Liver (tissue), 9 donors: ENCODE results near the gene CDK15. TPM values are rescaled to one million over a fixed set of nuclear protein-coding genes. Genes with fewer than 3 reads are reported as not detected.

Experiments used
- DNase-seq: peaks from one replicate; pipeline ENCODE4 v3.0.0-alpha.2; 2017; ENCODE audit warnings: low spot score
- H3K27ac ChIP-seq, 2 donors: one replicate each; pipeline ENCODE4 v1.7.0; 2013; ENCODE audit warnings: inconsistent platforms in 2 of 2, low read length in 2 of 2, control low read depth in 1 of 2, low read depth in 1 of 2, mild to moderate bottlenecking in 1 of 2
- H3K27me3 ChIP-seq, 4 donors: one replicate each; pipeline versions ENCODE4 v1.6.1 to v1.7.0; 2013; ENCODE audit warnings: low read length in 3 of 4, inconsistent platforms in 1 of 4, mild to moderate bottlenecking in 1 of 4, moderate library complexity in 1 of 4; ENCODE audit not compliant: control insufficient read depth in 4 of 4, insufficient read depth in 4 of 4
- H3K36me3 ChIP-seq, 4 donors: one replicate each; pipeline versions ENCODE4 v1.6.1 to v1.7.0; 2013; ENCODE audit warnings: low read length in 3 of 4, mild to moderate bottlenecking in 3 of 4, low read depth in 1 of 4, moderate library complexity in 1 of 4; ENCODE audit not compliant: control insufficient read depth in 4 of 4, insufficient read depth in 3 of 4
- H3K4me1 ChIP-seq, 4 donors: one replicate each; pipeline versions ENCODE4 v1.6.1 to v1.7.0; 2013; ENCODE audit warnings: low read length in 3 of 4, mild to moderate bottlenecking in 3 of 4, moderate library complexity in 1 of 4; ENCODE audit not compliant: control insufficient read depth in 4 of 4, insufficient read depth in 4 of 4
- H3K4me3 ChIP-seq, 3 donors: one replicate each; pipeline versions ENCODE4 v1.6.1 to v1.7.0; 2013; ENCODE audit warnings: low read length in 3 of 3, control low read depth in 1 of 3, low read depth in 1 of 3, mild to moderate bottlenecking in 1 of 3
- H3K9ac ChIP-seq, 2 donors: one replicate each; pipeline ENCODE4 v1.7.0; 2013; ENCODE audit warnings: low read length in 2 of 2, mild to moderate bottlenecking in 2 of 2, moderate library complexity in 2 of 2, control low read depth in 1 of 2, low read depth in 1 of 2
- H3K9me3 ChIP-seq, 4 donors: one replicate each; pipeline versions ENCODE4 v1.6.1 to v1.7.0; 2013; ENCODE audit warnings: low read length in 3 of 4; ENCODE audit not compliant: control insufficient read depth in 4 of 4
- CTCF ChIP-seq: fragments of 150-350 bp; IDR thresholded peaks from 2 replicates; pipeline ENCODE4 v1.5.1; 2017; ENCODE audit warnings: improper control_type of control experiment, low read depth, low read length; ENCODE audit not compliant: missing input control
- EGR1 ChIP-seq, 2 donors: IDR thresholded peaks; 2 replicates each; pipeline ENCODE4 v1.6.1; 2016 to 2018; ENCODE audit warnings: antibody characterized with exemption in 2 of 2, low read depth in 2 of 2
- FOXA1 ChIP-seq: IDR thresholded peaks from 2 replicates; pipeline ENCODE4 v1.6.1; 2016; ENCODE audit warnings: antibody characterized with exemption
- FOXA2 ChIP-seq: IDR thresholded peaks from 2 replicates; pipeline ENCODE4 v1.6.1; 2016; ENCODE audit warnings: antibody characterized with exemption
- HNF4A ChIP-seq, 2 donors: conservative IDR thresholded peaks; 2 replicates each; pipeline ENCODE4 v1.6.1; 2016; ENCODE audit warnings: antibody characterized with exemption in 2 of 2, mild to moderate bottlenecking in 2 of 2
- HNF4G ChIP-seq: IDR thresholded peaks from 2 replicates; pipeline ENCODE4 v1.6.1; 2016; ENCODE audit warnings: antibody characterized with exemption
- JUND ChIP-seq, 2 donors: IDR thresholded peaks; 2 replicates each; pipeline ENCODE4 v1.6.1; 2016; ENCODE audit warnings: antibody characterized with exemption in 2 of 2
- MAX ChIP-seq: IDR thresholded peaks from 2 replicates; pipeline ENCODE4 v1.6.1; 2016; ENCODE audit warnings: antibody characterized with exemption
- NR2F2 ChIP-seq: IDR thresholded peaks from 2 replicates; pipeline ENCODE4 v1.6.1; 2016; ENCODE audit warnings: antibody characterized with exemption
- RAD21 ChIP-seq, 2 donors: IDR thresholded peaks; 2 replicates each; pipeline ENCODE4 v1.6.1; 2016; ENCODE audit warnings: antibody characterized with exemption in 2 of 2, mild to moderate bottlenecking in 2 of 2
- REST ChIP-seq: IDR thresholded peaks from 2 replicates; pipeline ENCODE4 v1.6.1; 2016; ENCODE audit warnings: antibody characterized with exemption, mild to moderate bottlenecking
- RXRA ChIP-seq, 2 donors: IDR thresholded peaks; 2 replicates each; pipeline ENCODE4 v1.6.1; 2017 to 2018; ENCODE audit warnings: antibody characterized with exemption in 2 of 2, mild to moderate bottlenecking in 1 of 2
- SP1 ChIP-seq: IDR thresholded peaks from 2 replicates; pipeline ENCODE4 v1.6.1; 2018; ENCODE audit warnings: antibody characterized with exemption, mild to moderate bottlenecking
- TAF1 ChIP-seq: conservative IDR thresholded peaks from 2 replicates; pipeline ENCODE4 v1.6.1; 2016; ENCODE audit warnings: antibody characterized with exemption, mild to moderate bottlenecking
- YY1 ChIP-seq: IDR thresholded peaks from 2 replicates; pipeline ENCODE4 v1.6.1; 2016; ENCODE audit warnings: antibody characterized with exemption, mild to moderate bottlenecking
- ZBTB33 ChIP-seq: IDR thresholded peaks from 2 replicates; pipeline ENCODE4 v1.6.1; 2016; ENCODE audit warnings: antibody characterized with exemption
- WGBS: extraction: QIAGEN DNeasy Blood & Tissue Kit; methylation state at CpG from one replicate; pipeline ENCODE4 v1.1.7; 2013; 5-methylcytosine and 5-hydroxymethylcytosine counted together
- polyA plus RNA-seq, 2 donors: library from polyadenylated mRNA; stranded (reverse) in 1 of 2; unstranded in 1 of 2; fragments of 200-250 nt in 1 of 2; fragments of >200 nt in 1 of 2; fragmentation: Nextera tagmentation in 1 of 2; extraction: Ambion mirVana in 1 of 2; gene quantifications; one replicate each; pipeline versions ENCODE4 v1.2.1 to v1.2.3, GENCODE V29; 2013 to 2015
- total RNA-seq, 2 donors: library from RNA; depleted of rRNA; stranded (reverse); fragments of >200 nt; gene quantifications; one replicate each; pipeline ENCODE4 v1.2.3, GENCODE V29; 2014
- donor health status: healthy.
- donor health status: healthy.
- donor health status: healthy.
- donor health status: healthy.
- donor health status: healthy.

CDK15 gene
- total and polyA plus RNA-seq, 4 donors, result under 0.01 to 0.47 (median 0.06) TPM; not detected in 1

GRCh38 chr2:201821080-201821479, 14.7 kb downstream of the CDK15 start (continued):
- TF ChIP-seq REST (no peak), JUND (IDR thresholded peaks at IDR 0.05) (no peak)

GRCh38 chr2:201824212-201824611, 17.9 kb downstream of the CDK15 start:
- H3K9ac ChIP-seq, result no peak overlapping the region
- H3K4me3 ChIP-seq, result no peak overlapping the region
- DNase-seq, result no peak
- no peaks in the 10 kb centered on the region for H3K36me3 ChIP-seq
- H3K4me1 ChIP-seq, result no peaks in the 10 kb centered on the region
- H3K9me3 ChIP-seq, result no peaks in the 10 kb centered on the region
- TF ChIP-seq EGR1 (IDR thresholded peaks at IDR 0.05; ENCODE audit: low read depth in 2 of 2), result no peak
- no peak for TF ChIP-seq JUND (IDR thresholded peaks at IDR 0.05)
- TF ChIP-seq TAF1, result no peak
- TF ChIP-seq HNF4A (conservative IDR thresholded peaks at IDR 0.05), result no peak
- TF ChIP-seq SP1, result no peak
- no peak for TF ChIP-seq ZBTB33
- no peak for TF ChIP-seq CTCF
- no peak for TF ChIP-seq FOXA1
- no peak for TF ChIP-seq RXRA (IDR thresholded peaks at IDR 0.05)
- no peak for TF ChIP-seq NR2F2
- TF ChIP-seq MAX, result no peak
- no peak for TF ChIP-seq RAD21 (IDR thresholded peaks at IDR 0.05)
- TF ChIP-seq HNF4G, result no peak
- WGBS, result 57% methylated on average over 1 of the region's 1 CpG
- H3K27ac ChIP-seq, result no peak overlapping the region
- no peaks in the 10 kb centered on the region for H3K27me3 ChIP-seq

GRCh38 chr2:201827621-201828020, 21.3 kb downstream of the CDK15 start:
- no peak overlapping the region for H3K4me3 ChIP-seq
- WGBS, result 91% methylated on average over 3 of the region's 3 CpGs
- TF ChIP-seq FOXA2, result no peak
- no peak for TF ChIP-seq SP1
- no peak for TF ChIP-seq ZBTB33
- no peak for TF ChIP-seq YY1
- TF ChIP-seq CTCF, result no peak
- TF ChIP-seq MAX, result no peak
- TF ChIP-seq RXRA (IDR thresholded peaks at IDR 0.05), result no peak
- TF ChIP-seq FOXA1, result no peak
- TF ChIP-seq RAD21 (IDR thresholded peaks at IDR 0.05), result no peak
- no peak for TF ChIP-seq EGR1 (IDR thresholded peaks at IDR 0.05; ENCODE audit: low read depth in 2 of 2)
- TF ChIP-seq NR2F2, result no peak
- no peak for TF ChIP-seq JUND (IDR thresholded peaks at IDR 0.05)
- no peak for TF ChIP-seq TAF1
- no peak for TF ChIP-seq HNF4G

More at GRCh38 chr2:201827621-201828020, 21.3 kb downstream of the CDK15 start:
- no peak for DNase-seq
- Histone ChIP-seq H3K36me3 (no peaks in the 10 kb centered on the region), H3K9ac (no peak overlapping the region), H3K9me3 (no peaks in the 10 kb centered on the region), H3K27me3 (no peaks in the 10 kb centered on the region), H3K27ac (no peak overlapping the region), H3K4me1 (no peaks in the 10 kb centered on the region)
